CD4-positive, alpha-beta T cell (primary cell): ENCODE results near the gene ADGRL2. TPM values are rescaled to one million over a fixed set of nuclear protein-coding genes. Genes with fewer than 3 reads are reported as not detected.

ENCODE experiments used
- ATAC-seq: fragments of 200-7000 bp; cut with Tn5 transposase; one replicate; pipeline ENCODE4 v1.10.0; 2022; ENCODE audit warnings: mild to moderate bottlenecking; ENCODE audit not compliant: poor library complexity
- CTCF ChIA-PET: fragments of 350-600 bp; sonication (Branson Sonifier 250); formaldehyde crosslinking; loops from one replicate; lab custom pipeline; 2021; ENCODE audit warnings: antibody characterized with exemption, inconsistent platforms; lab: Charles Lee
- POLR2A ChIA-PET: fragments of 350-600 bp; sonication (Branson Sonifier 250); formaldehyde crosslinking; loops from one replicate; lab custom pipeline; 2021; ENCODE audit warnings: antibody characterized with exemption, inconsistent platforms; lab: Charles Lee
- DNase-seq, 14 experiments: peaks; one replicate each; pipeline ENCODE4 v3.0.0-alpha.2; 2013 to 2020; ENCODE audit warnings: mixed read lengths in 2 of 14
- H3K27ac ChIP-seq, 2 donors: one replicate each; pipeline versions ENCODE4 v1.5.1 to v1.7.0; 2013; ENCODE audit warnings: low read length in 2 of 2, low read depth in 1 of 2, mild to moderate bottlenecking in 1 of 2
- H3K27me3 ChIP-seq, 2 experiments: 1 replicate in 1 of 2; 2 replicates in 1 of 2; pipeline versions ENCODE4 v1.6.1 to v1.7.0; 2013; ENCODE audit warnings: low read length in 2 of 2, control low read depth in 1 of 2, mild to moderate bottlenecking in 1 of 2, moderate library complexity in 1 of 2; ENCODE audit not compliant: insufficient read depth in 2 of 2, control insufficient read depth in 1 of 2
- H3K36me3 ChIP-seq: one replicate; pipeline ENCODE4 v1.6.1; 2013; ENCODE audit warnings: low read length, control low read depth; ENCODE audit not compliant: insufficient read depth
- H3K4me1 ChIP-seq: one replicate; pipeline ENCODE4 v1.6.1; 2013; ENCODE audit warnings: low read length, control low read depth; ENCODE audit not compliant: insufficient read depth
- H3K4me3 ChIP-seq: one replicate; pipeline ENCODE4 v1.5.1; 2013; ENCODE audit warnings: mild to moderate bottlenecking, low read length, moderate library complexity
- H3K9me3 ChIP-seq, 2 experiments: 1 replicate in 1 of 2; 2 replicates in 1 of 2; pipeline versions ENCODE4 v1.6.1 to v1.7.0; 2013; ENCODE audit warnings: low read length in 2 of 2, mild to moderate bottlenecking in 2 of 2, control low read depth in 1 of 2, moderate library complexity in 1 of 2; ENCODE audit not compliant: control insufficient read depth in 1 of 2, insufficient read depth in 1 of 2
- H3K27ac Mint-ChIP-seq: one replicate; pipeline ENCODE4 v1.8.0; 2020; ENCODE audit warnings: mixed read lengths
- H3K27me3 Mint-ChIP-seq: one replicate; pipeline ENCODE4 v1.8.0; 2021; ENCODE audit warnings: mixed read lengths
- H3K36me3 Mint-ChIP-seq: one replicate; pipeline ENCODE4 v1.8.0; 2021; ENCODE audit warnings: low read depth, mixed read lengths
- H3K4me1 Mint-ChIP-seq: one replicate; pipeline ENCODE4 v1.8.0; 2021; ENCODE audit warnings: low read depth, mixed read lengths
- H3K4me3 Mint-ChIP-seq: one replicate; pipeline ENCODE4 v1.8.0; 2020; ENCODE audit warnings: mild to moderate bottlenecking, mixed read lengths
- H3K9me3 Mint-ChIP-seq: one replicate; pipeline ENCODE4 v1.8.0; 2020; ENCODE audit warnings: mixed read lengths
- CTCF ChIP-seq: fragments of 200-600 bp; IDR thresholded peaks from one replicate; pipeline ENCODE4 v1.8.0; 2022; ENCODE audit warnings: antibody characterized with exemption, mild to moderate bottlenecking
- intact Hi-C, 2 experiments: fragments of 100-400 bp; cut with DNase I in 1 of 2; cut with micrococcal nuclease in 1 of 2; formaldehyde crosslinking; loops; one replicate each; pipeline versions ENCODE4 v1.15.1 to v1.9.0; 2023 to 2025; cut with DNase I, micrococcal nuclease
- total RNA-seq, 174 experiments: library from RNA in 2 of 174; stranded (reverse) in 2 of 174; gene quantifications; one replicate each; pipeline ENCODE4 v1.2.3 and lab custom pipeline; 2021 to 2026

The ADGRL2 gene
- total RNA-seq, 2 experiments from 2014 or later: not detected

- no peaks in the 10 kb centered on the region for H3K36me3 ChIP-seq
- DNase-seq: no peak
- Mint-ChIP-seq H3K27me3 (no peaks in the 10 kb centered on the region), H3K4me1 (no peaks in the 10 kb centered on the region), H3K36me3 (no peaks in the 10 kb centered on the region), H3K9me3 (peaks cover 2% of the 10 kb centered on the region), H3K4me3 (no peak overlapping the region), H3K27ac (no peak overlapping the region)
- no peak for TF ChIP-seq CTCF
- H3K27ac ChIP-seq: no peak overlapping the region
- no peaks in the 10 kb centered on the region for H3K27me3 ChIP-seq
- intact Hi-C loops: no loop called here
- ChIA-PET POLR2A (no interaction called here), CTCF (no interaction called here)
- H3K4me1 ChIP-seq: no peaks in the 10 kb centered on the region
- no peaks in the 10 kb centered on the region for H3K9me3 ChIP-seq
- H3K4me3 ChIP-seq: no peak overlapping the region
- no peak for ATAC-seq
These were observed 45.9 kb downstream of the ADGRL2 start for GRCh38 chr1:81846630-81847029.

- no peak for TF ChIP-seq CTCF
- Mint-ChIP-seq H3K4me1 (no peaks in the 10 kb centered on the region), H3K36me3 (no peaks in the 10 kb centered on the region), H3K9me3 (peaks cover 2% of the 10 kb centered on the region), H3K27me3 (no peaks in the 10 kb centered on the region), H3K4me3 (no peak overlapping the region), H3K27ac (no peak overlapping the region)
- ChIA-PET CTCF (no interaction called here), POLR2A (no interaction called here)
- DNase-seq (no peak), ATAC-seq (no peak)
- Histone ChIP-seq H3K36me3 (no peaks in the 10 kb centered on the region), H3K4me1 (no peaks in the 10 kb centered on the region), H3K9me3 (no peaks in the 10 kb centered on the region), H3K27ac (no peak overlapping the region), H3K4me3 (no peak overlapping the region), H3K27me3 (no peaks in the 10 kb centered on the region)
- intact Hi-C loops: no loop called here
These were observed 46.3 kb downstream of the ADGRL2 start for GRCh38 chr1:81847063-81847462.

GRCh38 chr1:81848880-81849682, 48.3 kb downstream of the ADGRL2 start:
- intact Hi-C loops: no loop called here
- Histone ChIP-seq H3K27me3 (no peaks in the 10 kb centered on the region), H3K4me3 (no peak overlapping the region), H3K36me3 (no peaks in the 10 kb centered on the region), H3K27ac (no peak overlapping the region), H3K9me3 (no peaks in the 10 kb centered on the region), H3K4me1 (no peaks in the 10 kb centered on the region)
- ChIA-PET POLR2A (no interaction called here), CTCF (interaction anchor here (0.6 kb wide), 1 partner anchor 10 kb away, joined by 3 read pairs; no protein-coding TSS in a partner anchor)
- Mint-ChIP-seq H3K36me3 (no peaks in the 10 kb centered on the region), H3K4me3 (no peak overlapping the region), H3K27ac (no peak overlapping the region), H3K9me3 (no peaks in the 10 kb centered on the region), H3K27me3 (no peaks in the 10 kb centered on the region), H3K4me1 (no peaks in the 10 kb centered on the region)
- ATAC-seq: no peak
- DNase-seq: no peak
- TF ChIP-seq CTCF: no peak
